ENCODE results near the gene EAPP. TPM values are rescaled to one million over a fixed set of nuclear protein-coding genes. Genes with fewer than 3 reads are reported as not detected.
"Not testable (repeated sequence)": the region's sequence is repeated elsewhere in the genome, so short reads cannot be mapped to it uniquely, and the experiment has no call there.

EAPP gene
- total RNA-seq, 1 donor from 2014 or later: 30.1 TPM

- Mint-ChIP-seq H3K27ac (ENCODE audit: unreplicated experiment) (no peak overlapping the region), H3K9me3 (ENCODE audit: unreplicated experiment) (no peaks in the 10 kb centered on the region)
Observed at GRCh38 chr14:34482463-34482862, 57.0 kb downstream of the EAPP start.

GRCh38 chr14:34479694-34480093 is 59.8 kb downstream of the EAPP start:
- Mint-ChIP-seq H3K27ac (ENCODE audit: unreplicated experiment) (no peak overlapping the region), H3K27me3 (ENCODE audit: unreplicated experiment) (peaks cover 3% of the 10 kb centered on the region), H3K36me3 (ENCODE audit: low read depth, unreplicated experiment) (no peaks in the 10 kb centered on the region), H3K4me3 (ENCODE audit: unreplicated experiment) (no peak overlapping the region), H3K4me1 (ENCODE audit: unreplicated experiment) (no peaks in the 10 kb centered on the region), H3K9me3 (ENCODE audit: unreplicated experiment) (no peaks in the 10 kb centered on the region)
- no peak for TF ChIP-seq CTCF (IDR thresholded peaks at IDR 0.05; ENCODE audit: unreplicated experiment)
- no peak for DNase-seq (ENCODE audit: low spot score)

More at GRCh38 chr14:34482463-34482862, 57.0 kb downstream of the EAPP start:
- Mint-ChIP-seq H3K4me1 (ENCODE audit: unreplicated experiment) (no peaks in the 10 kb centered on the region), H3K36me3 (ENCODE audit: low read depth, unreplicated experiment) (no peaks in the 10 kb centered on the region), H3K27me3 (ENCODE audit: unreplicated experiment) (peaks cover 4% of the 10 kb centered on the region), H3K4me3 (ENCODE audit: unreplicated experiment) (no peak overlapping the region)
- no peak for DNase-seq (ENCODE audit: low spot score)
- no peak for TF ChIP-seq CTCF (IDR thresholded peaks at IDR 0.05; ENCODE audit: unreplicated experiment)

GRCh38 chr14:34478261-34478660 is 61.2 kb downstream of the EAPP start:
- no peak overlapping the region for H3K4me3 Mint-ChIP-seq (ENCODE audit: unreplicated experiment)
- H3K27me3 Mint-ChIP-seq (ENCODE audit: unreplicated experiment): peaks cover 3% of the 10 kb centered on the region
- H3K9me3 Mint-ChIP-seq (ENCODE audit: unreplicated experiment): no peaks in the 10 kb centered on the region
- H3K4me1 Mint-ChIP-seq (ENCODE audit: unreplicated experiment): no peaks in the 10 kb centered on the region
- H3K27ac Mint-ChIP-seq (ENCODE audit: unreplicated experiment): no peak overlapping the region
- TF ChIP-seq CTCF (IDR thresholded peaks at IDR 0.05; ENCODE audit: unreplicated experiment): no peak
- DNase-seq (ENCODE audit: low spot score): no peak
- no peaks in the 10 kb centered on the region for H3K36me3 Mint-ChIP-seq (ENCODE audit: low read depth, unreplicated experiment)

DNA sequence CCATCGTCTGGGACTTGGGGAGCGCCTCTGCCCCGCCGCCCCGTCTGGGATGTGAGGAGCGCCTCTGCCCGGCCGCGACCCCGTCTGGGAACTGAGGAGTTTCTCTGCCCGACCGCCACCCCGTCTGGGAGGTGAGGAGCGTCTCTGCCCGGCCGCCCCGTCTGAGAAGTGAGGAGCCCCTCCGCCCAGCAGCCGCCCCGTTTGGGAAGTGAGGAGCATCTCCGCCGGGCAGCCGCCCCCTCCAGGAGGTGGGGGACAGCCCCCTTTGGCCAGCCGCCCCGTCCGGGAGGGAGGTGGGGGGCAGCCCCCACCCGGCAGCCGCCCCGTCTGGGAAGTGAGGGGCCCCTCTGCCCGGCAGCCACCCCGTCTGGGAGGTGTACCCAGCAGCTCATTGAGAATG is 63.5 kb downstream of the EAPP start:
- H3K9me3 Mint-ChIP-seq (ENCODE audit: unreplicated experiment); H3K4me1 Mint-ChIP-seq (ENCODE audit: unreplicated experiment); H3K36me3 Mint-ChIP-seq (ENCODE audit: low read depth, unreplicated experiment); H3K27me3 Mint-ChIP-seq (ENCODE audit: unreplicated experiment); H3K27ac Mint-ChIP-seq (ENCODE audit: unreplicated experiment); H3K4me3 Mint-ChIP-seq (ENCODE audit: unreplicated experiment); DNase-seq (ENCODE audit: low spot score): not testable (repeated sequence)

GRCh38 chr14:34475163-34475562 is 64.3 kb downstream of the EAPP start:
- Mint-ChIP-seq H3K4me3 (ENCODE audit: unreplicated experiment) (no peak overlapping the region), H3K36me3 (ENCODE audit: low read depth, unreplicated experiment) (no peaks in the 10 kb centered on the region), H3K4me1 (ENCODE audit: unreplicated experiment) (no peaks in the 10 kb centered on the region), H3K27me3 (ENCODE audit: unreplicated experiment) (peaks cover 3% of the 10 kb centered on the region), H3K27ac (ENCODE audit: unreplicated experiment) (no peak overlapping the region), H3K9me3 (ENCODE audit: unreplicated experiment) (no peaks in the 10 kb centered on the region)
- no peak for TF ChIP-seq CTCF (IDR thresholded peaks at IDR 0.05; ENCODE audit: unreplicated experiment)
- no peak for DNase-seq (ENCODE audit: low spot score)
